IMR-90 (cell line): ENCODE data around the gene TSPO.

Experiments used
- CEBPB ChIP-seq: IDR thresholded peaks from 2 replicates; pipeline ENCODE4 v1.6.1; 2012; ENCODE audit warnings: low read depth, low read length, improper control_type of control experiment
- MAFK ChIP-seq: IDR thresholded peaks from 2 replicates; pipeline ENCODE4 v1.6.1; 2012; ENCODE audit warnings: low read depth, low read length, improper control_type of control experiment
- MAZ ChIP-seq: IDR thresholded peaks from 2 replicates; pipeline ENCODE4 v1.6.1; 2012; ENCODE audit warnings: low read depth, mild to moderate bottlenecking, low read length, improper control_type of control experiment, moderate library complexity, borderline replicate concordance
- NFE2L2 ChIP-seq: fragments of 150-350 bp; IDR thresholded peaks from 2 replicates; pipeline ENCODE4 v1.6.1; 2016; ENCODE audit warnings: low read depth, mild to moderate bottlenecking, low read length
- POLR2A ChIP-seq: IDR thresholded peaks from 2 replicates; pipeline ENCODE4 v1.6.1; 2012; ENCODE audit warnings: mild to moderate bottlenecking, low read depth, low read length
- RFX5 ChIP-seq: IDR thresholded peaks from 2 replicates; pipeline ENCODE4 v1.8.0; 2012; ENCODE audit warnings: low read depth, mild to moderate bottlenecking, low read length, moderate library complexity
- TF ChIP-seq, protein P1 (sequence below): conservative IDR thresholded peaks from 2 replicates; pipeline ENCODE4 v1.5.1; 2012; ENCODE audit warnings: mild to moderate bottlenecking, low read depth, low read length, improper control_type of control experiment
- TF ChIP-seq, protein P2 (sequence below): fragments of 150-350 bp; IDR thresholded peaks from 2 replicates; pipeline ENCODE4 v1.6.1; 2017; ENCODE audit warnings: mild to moderate bottlenecking, antibody characterized with exemption, low read length, low read depth

DNA sequence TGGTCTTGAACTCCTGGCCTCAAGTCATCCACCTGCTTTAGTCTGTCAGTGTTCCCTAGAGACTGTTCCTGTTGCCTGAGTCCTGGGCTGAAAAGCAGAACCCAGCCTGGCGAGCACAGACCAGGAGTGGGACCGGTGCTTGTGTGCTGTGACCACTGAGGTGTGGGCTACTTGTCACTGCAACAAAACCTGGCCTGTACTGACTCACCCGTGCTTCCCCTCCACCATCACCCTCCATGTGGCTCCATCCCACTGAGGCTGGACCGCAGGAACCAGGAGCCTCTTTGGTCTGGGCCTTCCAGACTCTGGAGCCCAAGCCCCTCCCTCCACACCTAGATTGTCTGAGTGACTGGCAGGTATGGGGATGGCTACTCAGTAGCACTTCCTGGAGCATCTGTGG, 16.8 kb upstream of the TSPO start:
- TF ChIP-seq, protein P1, sequence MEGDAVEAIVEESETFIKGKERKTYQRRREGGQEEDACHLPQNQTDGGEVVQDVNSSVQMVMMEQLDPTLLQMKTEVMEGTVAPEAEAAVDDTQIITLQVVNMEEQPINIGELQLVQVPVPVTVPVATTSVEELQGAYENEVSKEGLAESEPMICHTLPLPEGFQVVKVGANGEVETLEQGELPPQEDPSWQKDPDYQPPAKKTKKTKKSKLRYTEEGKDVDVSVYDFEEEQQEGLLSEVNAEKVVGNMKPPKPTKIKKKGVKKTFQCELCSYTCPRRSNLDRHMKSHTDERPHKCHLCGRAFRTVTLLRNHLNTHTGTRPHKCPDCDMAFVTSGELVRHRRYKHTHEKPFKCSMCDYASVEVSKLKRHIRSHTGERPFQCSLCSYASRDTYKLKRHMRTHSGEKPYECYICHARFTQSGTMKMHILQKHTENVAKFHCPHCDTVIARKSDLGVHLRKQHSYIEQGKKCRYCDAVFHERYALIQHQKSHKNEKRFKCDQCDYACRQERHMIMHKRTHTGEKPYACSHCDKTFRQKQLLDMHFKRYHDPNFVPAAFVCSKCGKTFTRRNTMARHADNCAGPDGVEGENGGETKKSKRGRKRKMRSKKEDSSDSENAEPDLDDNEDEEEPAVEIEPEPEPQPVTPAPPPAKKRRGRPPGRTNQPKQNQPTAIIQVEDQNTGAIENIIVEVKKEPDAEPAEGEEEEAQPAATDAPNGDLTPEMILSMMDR: no peak
- TF ChIP-seq, protein P2, sequence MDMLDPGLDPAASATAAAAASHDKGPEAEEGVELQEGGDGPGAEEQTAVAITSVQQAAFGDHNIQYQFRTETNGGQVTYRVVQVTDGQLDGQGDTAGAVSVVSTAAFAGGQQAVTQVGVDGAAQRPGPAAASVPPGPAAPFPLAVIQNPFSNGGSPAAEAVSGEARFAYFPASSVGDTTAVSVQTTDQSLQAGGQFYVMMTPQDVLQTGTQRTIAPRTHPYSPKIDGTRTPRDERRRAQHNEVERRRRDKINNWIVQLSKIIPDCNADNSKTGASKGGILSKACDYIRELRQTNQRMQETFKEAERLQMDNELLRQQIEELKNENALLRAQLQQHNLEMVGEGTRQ: no peak
- TF ChIP-seq POLR2A: no peak
- TF ChIP-seq CEBPB: no peak
- no peak for TF ChIP-seq MAZ
- no peak for TF ChIP-seq MAFK
- TF ChIP-seq RFX5: no peak
- TF ChIP-seq NFE2L2: no peak
